Smooth muscle cell (in vitro differentiated cells): ENCODE results near the gene CDC14A. TPM values are rescaled to one million over a fixed set of nuclear protein-coding genes. Genes with fewer than 3 reads are reported as not detected.

Source experiments
- DNase-seq: peaks from one replicate; lab custom pipeline; 2025; ENCODE audit not compliant: unreplicated experiment; lab: John Stamatoyannopoulos, UW
- H2AFZ ChIP-seq: fragments of 200-600 bp; sonication (generic); 2 replicates; pipeline ENCODE4 v1.6.0; 2016; ENCODE audit warnings: antibody characterized with exemption, low read depth, mild to moderate bottlenecking
- H3F3A ChIP-seq: fragments of 200-600 bp; sonication (generic); 2 replicates; pipeline ENCODE4 v1.6.0; 2017; ENCODE audit warnings: antibody characterized with exemption, low read depth
- H3K27ac ChIP-seq: fragments of 200-600 bp; sonication (generic); 2 replicates; pipeline ENCODE4 v1.5.1; 2016; ENCODE audit warnings: low read depth, mild to moderate bottlenecking
- H3K27me3 ChIP-seq: fragments of 200-600 bp; sonication (generic); 2 replicates; pipeline ENCODE4 v1.6.1; 2016; ENCODE audit warnings: low read depth, mild to moderate bottlenecking
- H3K36me3 ChIP-seq: fragments of 200-600 bp; sonication (generic); 2 replicates; pipeline ENCODE4 v1.5.1; 2016; ENCODE audit warnings: low read depth
- H3K4me1 ChIP-seq: fragments of 200-600 bp; sonication (generic); 2 replicates; pipeline ENCODE4 v1.5.1; 2016; ENCODE audit warnings: low read depth
- H3K4me2 ChIP-seq: fragments of 200-600 bp; sonication (generic); 2 replicates; pipeline ENCODE4 v1.6.0; 2016; ENCODE audit warnings: mild to moderate bottlenecking
- H3K4me3 ChIP-seq: fragments of 200-600 bp; sonication (generic); 2 replicates; pipeline ENCODE4 v1.5.1; 2016; ENCODE audit warnings: mild to moderate bottlenecking
- H3K79me2 ChIP-seq: fragments of 200-600 bp; sonication (generic); 2 replicates; pipeline ENCODE4 v1.6.0; 2016; ENCODE audit warnings: low read depth, mild to moderate bottlenecking
- H3K9ac ChIP-seq: fragments of 200-600 bp; sonication (generic); 2 replicates; pipeline ENCODE4 v1.6.0; 2016; ENCODE audit warnings: low read depth
- H3K9me3 ChIP-seq: fragments of 200-600 bp; sonication (generic); replicated peaks from 2 replicates; pipeline ENCODE4 v1.5.1; 2016; ENCODE audit warnings: low read depth
- H4K20me1 ChIP-seq: fragments of 200-600 bp; sonication (generic); 2 replicates; pipeline ENCODE4 v1.6.0; 2016; ENCODE audit warnings: low read depth
- WGBS: methylation state at CpG from one replicate; pipeline ENCODE4 v1.1.7; 2016; ENCODE audit warnings: low lambda C conversion rate; 5-methylcytosine and 5-hydroxymethylcytosine counted together
- polyA plus RNA-seq: library from polyadenylated mRNA; unstranded; fragments of >200 nt; fragmentation: Nextera tagmentation; extraction: Ambion mirVana; gene quantifications from 2 replicates; pipeline ENCODE4 v1.2.1, GENCODE V29; 2016
- total RNA-seq: library from RNA; depleted of rRNA; stranded (reverse); fragments of >200 nt; gene quantifications from 2 replicates; pipeline ENCODE4 v1.2.3, GENCODE V29; 2014
- TF ChIP-seq, protein P1 (sequence below): fragments of 200-600 bp; sonication (generic); IDR thresholded peaks from 2 replicates; pipeline ENCODE4 v1.5.1; 2017; ENCODE audit warnings: borderline replicate concordance, mild to moderate bottlenecking, antibody characterized with exemption; ENCODE audit not compliant: insufficient read depth, poor library complexity, severe bottlenecking

Gene CDC14A
- total and polyA plus RNA-seq, 2 experiments from 2014 or later = 2.8 to 15.9 TPM

DNA sequence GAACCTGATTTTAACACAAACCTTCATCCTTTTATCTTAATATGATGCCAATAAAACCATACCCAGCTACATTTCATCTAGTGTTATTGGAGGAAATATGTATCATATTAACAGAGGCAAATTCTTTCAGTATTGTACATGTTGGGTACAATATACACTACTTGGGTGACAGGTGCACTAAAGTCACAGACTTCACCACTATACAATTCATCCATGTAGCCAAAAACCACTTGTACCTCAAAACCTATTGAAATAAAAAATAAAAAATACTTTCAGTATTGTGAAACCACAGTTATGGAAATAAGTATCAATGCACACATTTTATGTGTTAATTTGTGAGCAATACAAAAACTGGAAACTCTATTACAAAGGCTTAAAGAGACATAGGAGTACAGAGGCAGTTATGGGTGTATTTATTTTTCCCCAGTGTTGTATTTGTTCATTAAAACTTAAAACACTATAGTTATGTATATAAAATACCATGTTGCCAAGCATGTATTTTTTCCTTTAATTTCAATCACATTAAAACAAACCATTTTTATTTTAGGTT lies 160.6 kb downstream of the CDC14A start:
- Histone ChIP-seq H3K9ac (no peak overlapping the region), H3K27me3 (no peaks in the 10 kb centered on the region), H3K4me3 (no peak overlapping the region), H3K4me1 (peaks cover 4% of the 10 kb centered on the region), H3K79me2 (no peaks in the 10 kb centered on the region), H2AFZ (no peak overlapping the region), H3K27ac (no peak overlapping the region), H3K9me3 (no peaks in the 10 kb centered on the region), H3F3A (no peaks in the 10 kb centered on the region), H3K4me2 (no peak overlapping the region), H4K20me1 (no peaks in the 10 kb centered on the region), H3K36me3 (peaks cover 5% of the 10 kb centered on the region)
- DNase-seq = no peak
- TF ChIP-seq, protein P1, sequence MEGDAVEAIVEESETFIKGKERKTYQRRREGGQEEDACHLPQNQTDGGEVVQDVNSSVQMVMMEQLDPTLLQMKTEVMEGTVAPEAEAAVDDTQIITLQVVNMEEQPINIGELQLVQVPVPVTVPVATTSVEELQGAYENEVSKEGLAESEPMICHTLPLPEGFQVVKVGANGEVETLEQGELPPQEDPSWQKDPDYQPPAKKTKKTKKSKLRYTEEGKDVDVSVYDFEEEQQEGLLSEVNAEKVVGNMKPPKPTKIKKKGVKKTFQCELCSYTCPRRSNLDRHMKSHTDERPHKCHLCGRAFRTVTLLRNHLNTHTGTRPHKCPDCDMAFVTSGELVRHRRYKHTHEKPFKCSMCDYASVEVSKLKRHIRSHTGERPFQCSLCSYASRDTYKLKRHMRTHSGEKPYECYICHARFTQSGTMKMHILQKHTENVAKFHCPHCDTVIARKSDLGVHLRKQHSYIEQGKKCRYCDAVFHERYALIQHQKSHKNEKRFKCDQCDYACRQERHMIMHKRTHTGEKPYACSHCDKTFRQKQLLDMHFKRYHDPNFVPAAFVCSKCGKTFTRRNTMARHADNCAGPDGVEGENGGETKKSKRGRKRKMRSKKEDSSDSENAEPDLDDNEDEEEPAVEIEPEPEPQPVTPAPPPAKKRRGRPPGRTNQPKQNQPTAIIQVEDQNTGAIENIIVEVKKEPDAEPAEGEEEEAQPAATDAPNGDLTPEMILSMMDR = no peak

DNA sequence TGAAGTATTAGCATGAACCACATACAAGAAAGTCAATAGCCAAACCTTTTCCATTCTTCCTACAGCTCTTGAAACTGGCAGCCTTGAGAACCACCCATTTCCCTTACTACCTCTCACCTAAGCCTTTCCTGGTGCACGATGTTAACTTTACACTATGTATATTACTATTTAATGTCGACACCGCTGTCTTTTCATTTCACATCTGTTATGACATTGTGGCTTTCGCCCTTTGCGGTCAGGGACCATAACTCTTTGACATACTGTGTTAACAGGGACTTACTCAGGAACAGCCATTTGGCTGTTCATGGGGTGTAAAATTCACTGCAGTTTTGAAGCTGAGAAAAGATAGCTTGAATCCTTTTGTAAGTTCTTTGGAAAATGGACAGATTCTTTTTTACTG lies 164.6 kb downstream of the CDC14A start:
- DNase-seq = no peak
- Histone ChIP-seq H4K20me1 (no peaks in the 10 kb centered on the region), H3K4me2 (no peak overlapping the region), H3K4me3 (no peak overlapping the region), H3F3A (no peaks in the 10 kb centered on the region), H3K27me3 (no peaks in the 10 kb centered on the region), H2AFZ (no peak overlapping the region), H3K9ac (no peak overlapping the region), H3K27ac (no peak overlapping the region), H3K4me1 (peaks cover 16% of the 10 kb centered on the region), H3K9me3 (no peaks in the 10 kb centered on the region), H3K79me2 (no peaks in the 10 kb centered on the region), H3K36me3 (no peaks in the 10 kb centered on the region)
- 93% methylated on average over 5 of the region's 5 CpGs for WGBS
- TF ChIP-seq, protein P1 = no peak

GRCh38 chr1:100517515-100517914 lies 165.2 kb downstream of the CDC14A start:
- no peak for DNase-seq
- no peak overlapping the region for H3K4me2 ChIP-seq
- H3K4me3 ChIP-seq = no peak overlapping the region
- no peaks in the 10 kb centered on the region for H4K20me1 ChIP-seq
- H3K9me3 ChIP-seq = no peaks in the 10 kb centered on the region
- no peak overlapping the region for H3K27ac ChIP-seq
- no peaks in the 10 kb centered on the region for H3K36me3 ChIP-seq
- WGBS = 88% methylated on average over 1 of the region's 1 CpG
- H3F3A ChIP-seq = no peaks in the 10 kb centered on the region
- TF ChIP-seq, protein P1 = no peak
- H3K4me1 ChIP-seq = peaks cover 16% of the 10 kb centered on the region
- no peak overlapping the region for H2AFZ ChIP-seq
- H3K9ac ChIP-seq = no peak overlapping the region
- H3K79me2 ChIP-seq = no peaks in the 10 kb centered on the region
- H3K27me3 ChIP-seq = no peaks in the 10 kb centered on the region

DNA sequence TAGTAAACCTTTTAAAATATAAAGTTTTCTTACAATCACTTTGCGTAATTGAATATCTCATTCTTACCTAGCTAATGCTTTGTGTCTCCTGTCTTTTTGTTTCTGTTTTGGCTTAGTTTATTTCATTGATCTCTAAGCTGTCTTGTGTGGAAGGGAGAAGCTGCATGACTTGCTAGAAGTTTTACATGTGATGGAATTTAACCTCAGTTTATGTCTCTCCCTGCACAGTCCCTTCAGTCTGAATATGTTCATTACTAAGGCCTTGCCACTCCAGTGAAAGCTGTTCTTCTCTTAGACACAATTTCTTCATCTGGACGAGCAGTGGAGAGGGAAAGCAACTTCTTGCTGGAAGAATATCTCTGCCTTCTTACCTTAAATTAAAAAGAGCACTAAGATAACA lies 165.7 kb downstream of the CDC14A start:
- H3K27me3 ChIP-seq = no peaks in the 10 kb centered on the region
- H3K9ac ChIP-seq = no peak overlapping the region
- DNase-seq = no peak
- no peak overlapping the region for H2AFZ ChIP-seq
- H3F3A ChIP-seq = no peaks in the 10 kb centered on the region
- H3K79me2 ChIP-seq = no peaks in the 10 kb centered on the region
- TF ChIP-seq, protein P1 = no peak
- H3K4me1 ChIP-seq = peaks cover 16% of the 10 kb centered on the region
- H3K4me3 ChIP-seq = no peak overlapping the region
- H4K20me1 ChIP-seq = no peaks in the 10 kb centered on the region
- no peak overlapping the region for H3K27ac ChIP-seq
- no peaks in the 10 kb centered on the region for H3K36me3 ChIP-seq
- 48% methylated on average over 2 of the region's 2 CpGs for WGBS
- no peak overlapping the region for H3K4me2 ChIP-seq
- no peaks in the 10 kb centered on the region for H3K9me3 ChIP-seq
